Naive thymus-derived CD4-positive, alpha-beta T cell (primary cell): ENCODE measurements around the gene ITIH6. TPM values are rescaled to one million over a fixed set of nuclear protein-coding genes. Genes with fewer than 3 reads are reported as not detected.
"Not testable (repeated sequence)": the region's sequence is repeated elsewhere in the genome, so short reads cannot be mapped to it uniquely, and the experiment has no call there.

Experiments
- ATAC-seq: fragments of 150-1000 bp; cut with Tn5 transposase; 2 replicates; pipeline ENCODE4 v1.10.0; 2021; ENCODE audit warnings: mild to moderate bottlenecking, moderate library complexity
- CTCF ChIA-PET: fragments of 350-600 bp; sonication (Branson Sonifier 250); formaldehyde crosslinking; loops from one replicate; lab custom pipeline; 2021; ENCODE audit warnings: antibody characterized with exemption; lab: Charles Lee
- POLR2A ChIA-PET: fragments of 350-600 bp; sonication (Branson Sonifier 250); formaldehyde crosslinking; loops from one replicate; lab custom pipeline; 2021; ENCODE audit warnings: antibody characterized with exemption, inconsistent platforms; lab: Charles Lee
- DNase-seq, 9 donors: peaks; one replicate each; pipeline versions ENCODE4 v3.0.0 to v3.0.0-alpha.2; 2020 to 2022; ENCODE audit warnings: mixed read lengths in 1 of 9
- H3K27ac ChIP-seq: one replicate; pipeline ENCODE4 v1.7.0; 2013; ENCODE audit warnings: mild to moderate bottlenecking, low read depth, low read length, moderate library complexity
- H3K27me3 ChIP-seq, 2 donors: one replicate each; pipeline ENCODE4 v1.7.0; 2013; ENCODE audit warnings: low read length in 2 of 2, mild to moderate bottlenecking in 2 of 2, moderate library complexity in 2 of 2; ENCODE audit not compliant: control insufficient read depth in 2 of 2, insufficient read depth in 2 of 2
- H3K36me3 ChIP-seq, 3 experiments: 1 replicate in 2 of 3; 2 replicates in 1 of 3; pipeline ENCODE4 v1.7.0; 2013; ENCODE audit warnings: low read length in 3 of 3, mild to moderate bottlenecking in 3 of 3, moderate library complexity in 1 of 3; ENCODE audit not compliant: insufficient read depth in 3 of 3, control insufficient read depth in 2 of 3
- H3K4me1 ChIP-seq, 2 donors: one replicate each; pipeline ENCODE4 v1.7.0; 2013; ENCODE audit warnings: low read length in 2 of 2, mild to moderate bottlenecking in 2 of 2, moderate library complexity in 1 of 2; ENCODE audit not compliant: control insufficient read depth in 2 of 2, insufficient read depth in 2 of 2
- H3K4me3 ChIP-seq: 2 replicates; pipeline ENCODE4 v1.7.0; 2013; ENCODE audit warnings: mild to moderate bottlenecking, low read length
- H3K9me3 ChIP-seq, 3 experiments: 1 replicate in 2 of 3; 2 replicates in 1 of 3; pipeline ENCODE4 v1.7.0; 2013; ENCODE audit warnings: low read length in 3 of 3; ENCODE audit not compliant: control insufficient read depth in 2 of 3
- H3K27ac Mint-ChIP-seq, 9 donors: one replicate each; pipeline ENCODE4 v1.8.0; 2020 to 2022; ENCODE audit warnings: mixed read lengths in 9 of 9, mild to moderate bottlenecking in 8 of 9, moderate library complexity in 5 of 9, inconsistent platforms in 2 of 9
- H3K27me3 Mint-ChIP-seq, 5 donors: one replicate each; pipeline ENCODE4 v1.8.0; 2021 to 2022; ENCODE audit warnings: mixed read lengths in 5 of 5, mild to moderate bottlenecking in 1 of 5
- H3K36me3 Mint-ChIP-seq, 5 donors: one replicate each; pipeline ENCODE4 v1.8.0; 2020 to 2022; ENCODE audit warnings: mixed read lengths in 5 of 5, mild to moderate bottlenecking in 3 of 5, inconsistent platforms in 1 of 5
- H3K4me1 Mint-ChIP-seq, 7 donors: one replicate each; pipeline ENCODE4 v1.8.0; 2020 to 2022; ENCODE audit warnings: mixed read lengths in 7 of 7, mild to moderate bottlenecking in 3 of 7, inconsistent platforms in 1 of 7
- H3K4me3 Mint-ChIP-seq, 10 donors: one replicate each; pipeline ENCODE4 v1.8.0; 2020 to 2022; ENCODE audit warnings: mild to moderate bottlenecking in 10 of 10, mixed read lengths in 10 of 10, moderate library complexity in 6 of 10, inconsistent platforms in 2 of 10
- H3K9me3 Mint-ChIP-seq, 11 donors: one replicate each; pipeline ENCODE4 v1.8.0; 2020 to 2022; ENCODE audit warnings: mixed read lengths in 11 of 11, mild to moderate bottlenecking in 4 of 11, inconsistent platforms in 1 of 11, moderate library complexity in 1 of 11
- intact Hi-C, 2 donors: fragments of 100-400 bp; cut with micrococcal nuclease; formaldehyde crosslinking; loops; one replicate each; pipeline ENCODE4 v1.15.1; 2023
- polyA plus RNA-seq, 2 donors: library from polyadenylated mRNA; unstranded; fragments of 300-500 nt; fragmentation: Illumina TruSeq; gene quantifications; one replicate each; pipeline ENCODE4 v1.2.3, GENCODE V29; 2021
- total RNA-seq, 6 experiments: library from RNA in 5 of 6; stranded (reverse) in 5 of 6; gene quantifications; 1 replicate in 5 of 6; 2 replicates in 1 of 6; pipeline ENCODE4 v1.2.3 and lab custom pipeline; 2021 to 2026

ITIH6 gene
- total and polyA plus RNA-seq, 7 experiments from 2014 or later: not detected

DNA sequence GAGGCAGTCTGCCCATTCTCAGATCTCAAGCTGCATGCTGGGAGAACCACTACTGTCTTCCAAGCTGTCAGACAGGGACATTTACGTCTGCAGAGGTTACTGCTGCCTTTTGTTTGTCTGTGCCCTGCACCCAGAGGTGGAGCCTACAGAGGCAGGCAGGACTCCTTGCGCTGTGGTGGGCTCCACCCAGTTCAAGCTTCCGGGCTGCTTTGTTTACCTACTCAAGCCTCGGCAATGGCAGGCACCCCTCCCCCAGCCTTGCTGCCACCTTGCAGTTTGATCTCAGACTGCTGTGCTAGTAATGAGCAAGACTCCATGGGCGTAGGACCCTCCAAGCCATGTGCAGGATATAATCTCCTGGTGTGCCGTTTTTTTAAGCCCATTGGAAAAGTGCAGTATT lies 59.5 kb downstream of the ITIH6 start:
- H3K27ac Mint-ChIP-seq, H3K27me3 ChIP-seq, H3K4me3 ChIP-seq, H3K27ac ChIP-seq, DNase-seq, H3K27me3 Mint-ChIP-seq, H3K4me1 Mint-ChIP-seq, H3K4me1 ChIP-seq, H3K4me3 Mint-ChIP-seq, H3K9me3 ChIP-seq, H3K36me3 Mint-ChIP-seq, POLR2A ChIA-PET, CTCF ChIA-PET, intact Hi-C loops, ATAC-seq, H3K36me3 ChIP-seq: not testable (repeated sequence)
- peaks cover 0 to 17% (median 5%) of the 10 kb centered on the region in 11 donors for H3K9me3 Mint-ChIP-seq

DNA sequence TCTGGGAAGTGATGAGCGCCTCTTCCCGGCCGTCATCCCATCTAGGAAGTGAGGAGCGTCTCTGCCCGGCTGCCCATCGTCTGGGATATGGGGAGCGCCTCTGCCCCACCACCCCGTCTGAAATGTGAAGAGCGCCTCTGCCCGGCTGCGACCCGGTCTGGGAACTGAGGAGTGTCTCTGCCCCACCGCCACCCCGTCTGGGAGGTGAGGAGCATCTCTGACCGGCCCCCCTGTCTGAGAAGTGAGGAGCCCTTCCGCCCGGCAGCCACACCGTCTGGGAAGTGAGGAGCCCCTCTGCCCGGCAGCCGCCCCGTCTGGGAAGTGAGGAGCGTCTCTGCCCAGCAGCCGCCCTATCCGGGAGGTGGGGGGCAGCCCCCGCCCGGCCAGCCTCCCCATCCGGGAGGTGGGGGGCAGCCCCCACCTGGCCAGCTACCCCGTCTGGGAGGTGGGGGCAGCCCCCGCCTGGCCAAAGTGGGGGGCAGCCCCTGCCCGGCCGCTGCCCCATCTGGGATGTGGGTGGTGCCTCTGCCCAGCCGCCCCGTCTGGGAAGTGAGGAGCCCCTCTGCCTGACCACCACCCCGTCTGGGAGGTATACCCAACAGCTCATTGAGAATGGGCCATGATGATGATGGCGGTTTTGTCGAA lies 61.6 kb downstream of the ITIH6 start:
- peaks cover 0 to 17% (median 4%) of the 10 kb centered on the region in 11 donors for H3K9me3 Mint-ChIP-seq
- POLR2A ChIA-PET, H3K4me3 ChIP-seq, H3K27me3 Mint-ChIP-seq, CTCF ChIA-PET, H3K36me3 Mint-ChIP-seq, H3K9me3 ChIP-seq, H3K27ac Mint-ChIP-seq, H3K27me3 ChIP-seq, DNase-seq, H3K36me3 ChIP-seq, H3K4me1 ChIP-seq, H3K4me3 Mint-ChIP-seq, H3K4me1 Mint-ChIP-seq, H3K27ac ChIP-seq, ATAC-seq, intact Hi-C loops: not testable (repeated sequence)

DNA sequence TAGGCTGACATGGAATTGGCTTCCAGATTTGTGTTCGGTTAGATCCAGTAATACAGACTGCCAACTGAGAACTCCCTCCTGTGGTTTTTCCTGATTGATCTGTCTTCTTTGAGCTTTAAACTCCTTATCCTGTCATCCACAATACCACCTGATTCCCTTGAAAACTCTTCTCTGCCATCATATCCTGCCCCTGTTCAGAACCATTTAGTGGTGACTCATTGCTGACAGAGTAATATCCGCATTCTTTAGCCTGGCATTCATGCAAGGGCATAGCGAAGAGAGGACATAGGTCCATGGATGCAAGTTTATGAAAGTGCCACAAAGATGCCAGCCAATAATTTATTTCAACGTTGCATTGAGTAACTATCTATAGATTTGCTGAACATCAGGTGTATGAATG lies 76.6 kb downstream of the ITIH6 start:
- ChIA-PET POLR2A (no interaction called here), CTCF (no interaction called here)
- H3K4me3 Mint-ChIP-seq: no peak overlapping the region
- H3K27ac Mint-ChIP-seq: no peak overlapping the region
- peaks cover 0 to 5% (median 0%) of the 10 kb centered on the region in 11 donors for H3K9me3 Mint-ChIP-seq
- no peaks in the 10 kb centered on the region for H3K36me3 Mint-ChIP-seq
- H3K27me3 ChIP-seq: no peaks in the 10 kb centered on the region
- no peaks in the 10 kb centered on the region for H3K36me3 ChIP-seq
- H3K4me1 Mint-ChIP-seq: no peaks in the 10 kb centered on the region
- DNase-seq (no peak), ATAC-seq (no peak)
- no peaks in the 10 kb centered on the region for H3K4me1 ChIP-seq
- H3K9me3 ChIP-seq: no peaks in the 10 kb centered on the region
- no peak overlapping the region for H3K4me3 ChIP-seq
- peaks cover 0 to 14% (median 0%) of the 10 kb centered on the region in 5 donors for H3K27me3 Mint-ChIP-seq
- H3K27ac ChIP-seq: no peak overlapping the region
- intact Hi-C loops: no loop called here

DNA sequence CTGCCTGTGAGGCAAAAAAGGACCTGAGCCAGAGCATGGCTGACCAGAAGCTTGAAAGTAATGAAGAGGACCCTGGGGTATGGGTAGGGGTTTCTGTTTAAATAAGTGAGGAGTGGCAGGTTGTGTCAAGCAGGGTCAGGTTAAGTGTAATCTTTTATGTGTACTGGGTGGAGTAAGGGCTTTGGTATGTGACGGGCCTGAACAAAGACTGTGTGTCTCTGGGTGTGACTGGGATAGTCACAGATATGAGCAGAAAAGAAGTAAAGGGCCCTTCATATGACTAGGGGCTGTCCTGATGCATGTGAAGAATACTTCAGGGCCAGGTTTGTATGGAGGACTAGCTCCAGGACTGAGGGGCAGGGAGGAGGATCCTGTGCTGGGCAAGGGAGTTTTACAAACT lies 82.4 kb downstream of the ITIH6 start:
- H3K9me3 Mint-ChIP-seq: peaks cover 0 to 3% (median 0%) of the 10 kb centered on the region in 11 donors
- no peak for ATAC-seq
- no peaks in the 10 kb centered on the region for H3K9me3 ChIP-seq
- peaks cover 0 to 4% (median 0%) of the 10 kb centered on the region in 5 donors for H3K27me3 Mint-ChIP-seq
- ChIA-PET CTCF (no interaction called here), POLR2A (no interaction called here)
- no peak overlapping the region for H3K4me3 Mint-ChIP-seq
- no peak for DNase-seq
- H3K27ac Mint-ChIP-seq: no peak overlapping the region
- H3K36me3 Mint-ChIP-seq: no peaks in the 10 kb centered on the region
- H3K4me1 ChIP-seq: no peaks in the 10 kb centered on the region
- no peaks in the 10 kb centered on the region for H3K36me3 ChIP-seq
- no peak overlapping the region for H3K4me3 ChIP-seq
- H3K4me1 Mint-ChIP-seq: peaks cover 0 to 3% (median 0%) of the 10 kb centered on the region in 7 donors
- H3K27me3 ChIP-seq: no peaks in the 10 kb centered on the region
- intact Hi-C loops: no loop called here
- H3K27ac ChIP-seq: no peak overlapping the region

DNA sequence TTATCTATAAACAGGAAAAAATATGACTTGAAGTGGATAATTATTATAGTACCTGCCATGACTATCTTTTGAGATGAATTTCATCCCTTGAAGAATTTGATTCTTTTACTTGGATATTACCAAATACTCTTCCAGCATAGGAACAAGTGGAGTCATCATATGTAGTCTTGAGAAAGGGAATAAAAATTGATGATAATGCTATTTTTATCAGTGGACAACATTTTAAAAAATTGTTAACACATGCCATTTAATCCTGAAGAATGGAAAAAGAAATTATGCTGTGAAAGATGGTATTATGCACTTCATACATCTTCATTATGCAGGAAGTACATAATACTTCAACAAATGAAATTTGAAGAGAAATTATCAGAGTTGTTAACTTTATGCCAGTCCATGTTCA lies 83.6 kb downstream of the ITIH6 start:
- no peak for DNase-seq
- no peak overlapping the region for H3K27ac ChIP-seq
- peaks cover 0 to 7% (median 0%) of the 10 kb centered on the region in 5 donors for H3K27me3 Mint-ChIP-seq
- POLR2A ChIA-PET: no interaction called here
- no peak overlapping the region for H3K27ac Mint-ChIP-seq
- peaks cover 0 to 2% (median 0%) of the 10 kb centered on the region in 11 donors for H3K9me3 Mint-ChIP-seq
- H3K36me3 ChIP-seq: no peaks in the 10 kb centered on the region
- no peak overlapping the region for H3K4me3 Mint-ChIP-seq
- intact Hi-C loops: no loop called here
- no peaks in the 10 kb centered on the region for H3K27me3 ChIP-seq
- H3K4me3 ChIP-seq: no peak overlapping the region
- CTCF ChIA-PET: no interaction called here
- peaks cover 0 to 3% (median 0%) of the 10 kb centered on the region in 7 donors for H3K4me1 Mint-ChIP-seq
- H3K36me3 Mint-ChIP-seq: no peaks in the 10 kb centered on the region
- no peaks in the 10 kb centered on the region for H3K9me3 ChIP-seq
- no peaks in the 10 kb centered on the region for H3K4me1 ChIP-seq
- no peak for ATAC-seq

DNA sequence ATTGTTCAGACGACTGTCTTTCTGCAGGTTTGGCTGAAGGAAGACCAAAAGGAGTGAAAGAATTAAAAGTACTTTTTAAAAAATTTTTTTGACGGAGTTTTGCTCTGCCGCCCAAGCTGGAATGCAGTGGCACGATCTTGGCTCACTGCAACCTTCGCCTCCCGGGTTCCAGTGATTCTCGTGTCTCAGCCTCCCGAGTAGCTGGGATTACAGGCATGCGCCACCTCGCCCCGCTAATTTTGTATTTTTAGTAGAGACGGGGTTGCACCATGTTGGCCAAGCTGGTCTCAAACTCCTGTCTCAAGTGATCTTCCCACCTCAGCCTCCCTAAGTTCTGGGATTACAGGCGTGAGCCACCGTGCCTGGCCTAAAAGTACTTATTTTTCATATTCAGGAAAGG lies 86.3 kb downstream of the ITIH6 start:
- H3K4me1 ChIP-seq: no peaks in the 10 kb centered on the region
- ChIA-PET POLR2A (no interaction called here), CTCF (no interaction called here)
- no peaks in the 10 kb centered on the region for H3K9me3 ChIP-seq
- intact Hi-C loops: no loop called here
- no peaks in the 10 kb centered on the region for H3K36me3 ChIP-seq
- DNase-seq (no peak), ATAC-seq (no peak)
- no peak overlapping the region for H3K4me3 ChIP-seq
- no peaks in the 10 kb centered on the region for H3K27me3 ChIP-seq
- Mint-ChIP-seq H3K9me3 (no peaks in the 10 kb centered on the region), H3K27me3 (peaks cover 0 to 7% (median 0%) of the 10 kb centered on the region in 5 donors), H3K27ac (no peak overlapping the region), H3K4me1 (peaks cover 0 to 3% (median 0%) of the 10 kb centered on the region in 7 donors), H3K4me3 (no peak overlapping the region), H3K36me3 (no peaks in the 10 kb centered on the region)
- no peak overlapping the region for H3K27ac ChIP-seq

DNA sequence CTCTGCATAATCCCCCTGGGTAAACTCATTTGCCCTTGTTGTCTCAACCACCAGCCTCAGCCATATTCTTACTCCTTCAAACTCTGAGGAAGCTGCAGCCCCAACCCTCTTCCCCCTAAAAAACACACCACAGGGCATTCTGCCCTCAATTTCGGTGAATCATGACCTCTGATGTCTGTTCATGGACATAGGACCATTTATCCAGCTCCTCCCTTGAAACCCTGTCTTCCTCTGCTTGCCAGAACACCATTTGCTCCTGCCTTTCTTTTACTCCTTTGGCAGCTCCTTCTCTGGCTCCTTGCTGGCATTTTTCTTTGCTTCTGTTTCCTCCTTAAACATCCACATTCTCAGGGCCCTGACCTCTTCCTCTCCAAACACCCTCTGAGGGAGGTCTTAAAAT lies 87.1 kb downstream of the ITIH6 start:
- H3K36me3 ChIP-seq: no peaks in the 10 kb centered on the region
- Mint-ChIP-seq H3K4me3 (no peak overlapping the region), H3K27me3 (peaks cover 0 to 7% (median 0%) of the 10 kb centered on the region in 5 donors), H3K36me3 (no peaks in the 10 kb centered on the region), H3K27ac (no peak overlapping the region), H3K9me3 (no peaks in the 10 kb centered on the region), H3K4me1 (peaks cover 0 to 3% (median 0%) of the 10 kb centered on the region in 7 donors)
- no peaks in the 10 kb centered on the region for H3K9me3 ChIP-seq
- H3K4me3 ChIP-seq: no peak overlapping the region
- DNase-seq (no peak), ATAC-seq (no peak)
- intact Hi-C loops: no loop called here
- CTCF ChIA-PET: no interaction called here
- no peak overlapping the region for H3K27ac ChIP-seq
- no peaks in the 10 kb centered on the region for H3K4me1 ChIP-seq
- POLR2A ChIA-PET: no interaction called here
- no peaks in the 10 kb centered on the region for H3K27me3 ChIP-seq
